Testis (tissue), 2 donors: Measurements from ENCODE around the gene FBXO30.

Experiments
- CTCF ChIP-seq, 3 experiments: fragments of 450-650 bp in 2 of 3; fragments of 200-600 bp in 1 of 3; sonication (generic) in 1 of 3; IDR thresholded peaks; one replicate each; pipeline ENCODE4 v1.5.1; 2016 to 2019; ENCODE audit warnings: antibody characterized with exemption in 3 of 3, mild to moderate bottlenecking in 2 of 3, moderate library complexity in 1 of 3
- POLR2A ChIP-seq: fragments of 450-650 bp; IDR thresholded peaks from one replicate; pipeline ENCODE4 v1.6.1; 2017; ENCODE audit warnings: antibody characterized with exemption, mild to moderate bottlenecking, moderate library complexity

GRCh38 chr6:145860562-145860961, 46.0 kb upstream of the FBXO30 start:
- TF ChIP-seq CTCF (IDR thresholded peaks at IDR 0.05) (no peak), POLR2A (no peak)
